Fibroblast of mammary gland (primary cell): ENCODE data around the gene CCDC191.

Experiments used
- DNase-seq: peaks from one replicate; pipeline ENCODE4 v3.0.0-alpha.2; 2010; ENCODE audit warnings: low read depth
- H3K4me3 ChIP-seq: 2 replicates; pipeline ENCODE4 v1.5.1; 2011; ENCODE audit warnings: low read depth, mild to moderate bottlenecking, low read length, moderate library complexity; ENCODE audit not compliant: control insufficient read depth
- CTCF ChIP-seq: conservative IDR thresholded peaks from 2 replicates; pipeline ENCODE4 v1.5.1; 2011; ENCODE audit warnings: low read depth, low read length, inconsistent platforms; ENCODE audit not compliant: control insufficient read depth, insufficient read depth

CCDC191 gene

GRCh38 chr3:114081037-114081436 lies 24.7 kb upstream of the CCDC191 start:
- no peak for TF ChIP-seq CTCF
- no peak for DNase-seq
- no peak overlapping the region for H3K4me3 ChIP-seq

DNA sequence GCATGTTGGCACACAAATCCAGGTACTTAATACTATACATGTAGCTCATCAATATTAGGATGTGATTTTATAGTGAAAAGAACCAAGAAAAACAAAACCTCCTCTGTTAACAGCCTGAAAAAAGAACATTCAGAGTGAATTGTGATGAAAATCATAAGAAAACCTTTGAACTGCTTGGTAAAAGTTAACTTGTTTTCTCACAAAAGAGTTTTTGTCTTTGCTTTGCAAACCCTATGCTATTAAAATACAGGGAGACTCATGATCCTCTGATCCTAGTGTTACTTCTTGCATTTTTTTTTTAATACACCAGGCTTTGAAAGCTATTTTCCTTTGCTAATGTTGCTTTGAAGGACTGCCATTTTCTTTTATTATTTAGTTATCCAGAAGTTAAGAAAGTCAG lies 23.9 kb upstream of the CCDC191 start:
- no peak for DNase-seq
- no peak for TF ChIP-seq CTCF
- H3K4me3 ChIP-seq, result no peak overlapping the region

GRCh38 chr3:114079761-114080160 lies 23.4 kb upstream of the CCDC191 start:
- DNase-seq, result peak; percentile 6
- no peak overlapping the region for H3K4me3 ChIP-seq
- no peak for TF ChIP-seq CTCF

- peak; percentile 30 for DNase-seq
- TF ChIP-seq CTCF, result no peak
- no peak overlapping the region for H3K4me3 ChIP-seq
Observed at GRCh38 chr3:114078126-114078525, 21.8 kb upstream of the CCDC191 start.

DNA sequence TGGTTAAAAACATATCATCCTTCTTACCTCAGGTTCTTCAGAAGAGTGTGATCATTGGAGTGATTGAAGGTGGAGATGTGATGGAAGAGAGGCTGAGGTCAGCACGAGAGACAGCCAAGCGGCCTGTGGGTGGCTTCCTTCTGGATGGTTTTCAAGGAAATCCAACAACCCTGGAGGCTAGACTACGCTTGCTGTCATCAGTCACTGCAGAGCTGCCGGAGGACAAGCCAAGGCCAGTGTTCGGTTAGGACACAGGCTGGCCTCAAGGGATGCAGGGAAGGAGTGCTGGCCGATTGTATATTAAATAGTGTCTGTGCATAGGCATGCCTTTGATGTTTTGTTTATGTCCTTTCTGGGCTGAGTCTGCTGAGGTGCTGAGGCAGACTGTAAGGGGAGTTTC lies 20.4 kb upstream of the CCDC191 start:
- no peak overlapping the region for H3K4me3 ChIP-seq
- TF ChIP-seq CTCF, result no peak
- DNase-seq, result no peak

DNA sequence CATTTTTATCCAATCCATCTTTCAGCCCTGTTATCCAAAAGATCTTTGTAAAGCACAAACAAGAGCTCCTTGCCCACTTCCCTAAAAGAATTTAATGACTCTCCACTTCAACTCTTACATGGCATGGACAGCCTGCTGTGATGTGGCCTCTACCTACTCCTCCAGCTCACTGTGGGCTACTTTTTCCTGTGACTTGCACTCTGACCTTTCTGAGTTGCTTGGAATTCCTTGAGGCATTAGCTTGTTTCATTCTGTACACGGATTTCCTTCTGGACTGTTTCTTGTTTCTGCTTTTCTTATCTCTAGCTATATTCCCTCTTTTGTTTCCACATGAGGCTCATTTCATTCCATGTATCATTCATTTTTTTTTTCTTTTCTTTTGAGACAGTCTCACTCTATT lies 15.5 kb upstream of the CCDC191 start:
- H3K4me3 ChIP-seq, result no peak overlapping the region
- DNase-seq, result no peak
- TF ChIP-seq CTCF, result no peak

DNA sequence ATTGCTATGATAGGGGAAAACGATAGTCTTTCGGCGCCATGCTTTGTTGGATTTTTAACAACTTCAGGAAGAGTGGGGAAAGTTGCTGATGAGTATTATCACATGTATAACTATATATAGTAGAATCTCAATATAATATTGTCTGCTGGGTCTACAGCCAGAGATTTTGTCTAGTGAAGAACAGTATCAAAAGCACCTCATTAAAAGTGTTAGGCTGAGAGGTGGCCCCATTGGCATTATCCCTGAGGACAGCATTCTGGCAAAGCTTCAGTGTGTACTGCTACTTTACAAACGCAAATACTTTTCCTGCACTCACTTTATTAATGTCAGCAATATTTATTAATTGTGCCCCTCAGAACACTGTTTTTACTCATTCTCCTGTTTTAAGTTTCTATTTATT lies 12.0 kb upstream of the CCDC191 start:
- DNase-seq, result no peak
- no peak for TF ChIP-seq CTCF
- no peak overlapping the region for H3K4me3 ChIP-seq
